MG63 (cell line): ENCODE results near the gene IFNGR1. TPM values are rescaled to one million over a fixed set of nuclear protein-coding genes. Genes with fewer than 3 reads are reported as not detected.

Source experiments
- DNase-seq: peaks from one replicate; pipeline ENCODE4 v3.0.0-alpha.2; 2020
- H3K27me3 ChIP-seq: fragments of 250-450 bp; sonication (Bioruptor Pico); 2 replicates; pipeline ENCODE4 v1.5.1; 2020; ENCODE audit warnings: mild to moderate bottlenecking, moderate library complexity
- H3K36me3 ChIP-seq: fragments of 250-450 bp; sonication (Bioruptor Pico); 2 replicates; pipeline ENCODE4 v1.5.1; 2020; ENCODE audit warnings: mild to moderate bottlenecking, moderate library complexity
- H3K4me3 ChIP-seq: fragments of 250-450 bp; sonication (Bioruptor Pico); 2 replicates; pipeline ENCODE4 v1.5.1; 2020; ENCODE audit warnings: mild to moderate bottlenecking, moderate library complexity
- H3K9me3 ChIP-seq: fragments of 250-450 bp; sonication (Bioruptor Pico); 2 replicates; pipeline ENCODE4 v1.5.1; 2020; ENCODE audit warnings: mild to moderate bottlenecking, moderate library complexity
- total RNA-seq: library from RNA; depleted of rRNA; stranded (reverse); fragments of >200 nt; shearing (Covaris generic); gene quantifications from 2 replicates; pipeline ENCODE4 v1.2.3, GENCODE V29; 2014; ENCODE audit warnings: low replicate concordance

The IFNGR1 gene
- total RNA-seq, 1 experiment from 2014 or later: 53.9 TPM

GRCh38 chr6:137241481-137242038 lies 22.4 kb upstream of the IFNGR1 start:
- H3K4me3 ChIP-seq: no peak overlapping the region
- DNase-seq: no peak
- H3K9me3 ChIP-seq: peaks cover 7% of the 10 kb centered on the region
- no peaks in the 10 kb centered on the region for H3K36me3 ChIP-seq
- H3K27me3 ChIP-seq: no peaks in the 10 kb centered on the region

GRCh38 chr6:137240168-137240567 lies 21.0 kb upstream of the IFNGR1 start:
- Histone ChIP-seq H3K4me3 (no peak overlapping the region), H3K9me3 (peaks cover 7% of the 10 kb centered on the region), H3K36me3 (no peaks in the 10 kb centered on the region), H3K27me3 (no peaks in the 10 kb centered on the region)
- DNase-seq: peak; percentile 65

GRCh38 chr6:137237413-137238170 lies 18.4 kb upstream of the IFNGR1 start:
- H3K9me3 ChIP-seq: peaks cover 7% of the 10 kb centered on the region

GRCh38 chr6:137236581-137237355 lies 17.6 kb upstream of the IFNGR1 start:
- no peak for DNase-seq

More at GRCh38 chr6:137237413-137238170, 18.4 kb upstream of the IFNGR1 start:
- Histone ChIP-seq H3K27me3 (no peaks in the 10 kb centered on the region), H3K4me3 (no peak overlapping the region), H3K36me3 (no peaks in the 10 kb centered on the region)
- peak; percentile 53 for DNase-seq

GRCh38 chr6:137235686-137236085 lies 16.5 kb upstream of the IFNGR1 start:
- no peak overlapping the region for H3K4me3 ChIP-seq
- no peaks in the 10 kb centered on the region for H3K36me3 ChIP-seq
- H3K27me3 ChIP-seq: no peaks in the 10 kb centered on the region
- H3K9me3 ChIP-seq: peaks cover 7% of the 10 kb centered on the region
- DNase-seq: no peak

More at GRCh38 chr6:137236581-137237355, 17.6 kb upstream of the IFNGR1 start:
- no peaks in the 10 kb centered on the region for H3K36me3 ChIP-seq
- H3K27me3 ChIP-seq: no peaks in the 10 kb centered on the region
- peaks cover 7% of the 10 kb centered on the region for H3K9me3 ChIP-seq
- no peak overlapping the region for H3K4me3 ChIP-seq

GRCh38 chr6:137233911-137234863 lies 15.0 kb upstream of the IFNGR1 start:
- peak; percentile 79 for DNase-seq
- H3K9me3 ChIP-seq: peaks cover 7% of the 10 kb centered on the region
- H3K4me3 ChIP-seq: no peak overlapping the region
- no peaks in the 10 kb centered on the region for H3K27me3 ChIP-seq
- no peaks in the 10 kb centered on the region for H3K36me3 ChIP-seq

GRCh38 chr6:137231895-137232294 lies 12.7 kb upstream of the IFNGR1 start:
- no peak for DNase-seq
- Histone ChIP-seq H3K4me3 (no peak overlapping the region), H3K36me3 (no peaks in the 10 kb centered on the region), H3K27me3 (no peaks in the 10 kb centered on the region), H3K9me3 (no peaks in the 10 kb centered on the region)

GRCh38 chr6:137230956-137231555 lies 11.9 kb upstream of the IFNGR1 start:
- no peak overlapping the region for H3K4me3 ChIP-seq
- no peaks in the 10 kb centered on the region for H3K27me3 ChIP-seq
- DNase-seq: no peak
- no peaks in the 10 kb centered on the region for H3K36me3 ChIP-seq
- no peaks in the 10 kb centered on the region for H3K9me3 ChIP-seq

GRCh38 chr6:137230547-137230946 lies 11.4 kb upstream of the IFNGR1 start:
- no peak overlapping the region for H3K4me3 ChIP-seq
- no peaks in the 10 kb centered on the region for H3K9me3 ChIP-seq
- no peak for DNase-seq
- H3K36me3 ChIP-seq: no peaks in the 10 kb centered on the region
- no peaks in the 10 kb centered on the region for H3K27me3 ChIP-seq

GRCh38 chr6:137229075-137229759 lies 10.0 kb upstream of the IFNGR1 start:
- no peak for DNase-seq
- no peaks in the 10 kb centered on the region for H3K36me3 ChIP-seq
- H3K27me3 ChIP-seq: no peaks in the 10 kb centered on the region
- no peaks in the 10 kb centered on the region for H3K9me3 ChIP-seq
- H3K4me3 ChIP-seq: no peak overlapping the region

- Histone ChIP-seq H3K27me3 (no peaks in the 10 kb centered on the region), H3K4me3 (no peak overlapping the region), H3K36me3 (no peaks in the 10 kb centered on the region), H3K9me3 (no peaks in the 10 kb centered on the region)
- DNase-seq: no peak
Observed at GRCh38 chr6:137227871-137228302, 8.7 kb upstream of the IFNGR1 start.

GRCh38 chr6:137226697-137227096 lies 7.5 kb upstream of the IFNGR1 start:
- Histone ChIP-seq H3K4me3 (no peak overlapping the region), H3K9me3 (no peaks in the 10 kb centered on the region)
- DNase-seq: no peak

GRCh38 chr6:137224799-137225198 lies 5.6 kb upstream of the IFNGR1 start:
- H3K4me3 ChIP-seq: no peak overlapping the region
- H3K9me3 ChIP-seq: no peaks in the 10 kb centered on the region
- H3K27me3 ChIP-seq: no peaks in the 10 kb centered on the region
- DNase-seq: no peak
- no peaks in the 10 kb centered on the region for H3K36me3 ChIP-seq

More at GRCh38 chr6:137226697-137227096, 7.5 kb upstream of the IFNGR1 start:
- no peaks in the 10 kb centered on the region for H3K27me3 ChIP-seq
- no peaks in the 10 kb centered on the region for H3K36me3 ChIP-seq

GRCh38 chr6:137223370-137224131 lies 4.4 kb upstream of the IFNGR1 start:
- Histone ChIP-seq H3K36me3 (no peaks in the 10 kb centered on the region), H3K9me3 (no peaks in the 10 kb centered on the region), H3K27me3 (no peaks in the 10 kb centered on the region), H3K4me3 (no peak overlapping the region)
- DNase-seq: peak; percentile 58

GRCh38 chr6:137222381-137222780 lies 3.2 kb upstream of the IFNGR1 start:
- Histone ChIP-seq H3K9me3 (no peaks in the 10 kb centered on the region), H3K36me3 (no peaks in the 10 kb centered on the region), H3K27me3 (no peaks in the 10 kb centered on the region), H3K4me3 (no peak overlapping the region)
- DNase-seq: no peak
